ENCODE measurements around the gene RALGAPA2.

Gene RALGAPA2

DNA sequence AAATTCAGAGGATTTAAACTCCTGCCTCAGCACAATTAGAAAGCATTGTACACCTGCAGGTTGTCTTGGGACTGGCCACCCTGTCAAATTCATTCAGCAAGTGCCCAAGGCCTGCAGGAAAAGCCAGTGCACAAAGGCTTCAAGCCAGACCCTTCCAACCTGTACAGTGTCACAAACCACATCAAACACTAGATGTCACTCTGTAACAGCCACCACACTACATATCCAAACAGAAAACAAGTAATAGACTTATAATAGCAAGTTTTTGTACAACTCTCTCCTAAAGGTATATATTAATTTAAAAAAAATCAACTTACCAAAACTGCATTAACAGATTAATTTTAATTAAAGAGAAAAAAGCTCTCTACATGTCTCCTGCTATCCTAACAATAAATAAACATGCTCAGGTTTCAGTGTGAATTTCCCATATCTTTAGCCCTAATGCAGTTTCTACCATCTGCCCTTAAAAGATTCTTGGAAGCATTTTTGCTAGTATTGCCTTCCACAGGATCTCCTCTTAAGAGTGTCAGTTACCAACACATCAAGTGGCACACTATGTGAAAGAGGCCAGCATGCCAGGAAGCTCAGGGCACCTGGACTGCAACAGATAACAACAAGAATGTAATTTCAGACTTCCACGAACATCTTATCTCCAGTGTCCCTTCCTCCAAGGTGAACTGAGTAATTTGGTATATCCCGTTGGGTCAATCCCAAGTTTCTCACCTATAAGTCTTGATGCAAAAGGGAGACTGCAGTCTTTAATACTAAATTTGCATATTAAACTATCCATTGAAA is 47.5 kb downstream of the RALGAPA2 start:
- TF ChIP-seq EZH2phosphoT487 (IDR thresholded peaks at IDR 0.05; ENCODE audit: borderline replicate concordance) (no peak), CTCF (conservative IDR thresholded peaks at IDR 0.05; ENCODE audit: low read length) (peak; percentile 77)
- H3K9me3 ChIP-seq (ENCODE audit: insufficient read depth, low read depth, low read length): no peaks in the 10 kb centered on the region
- no peaks in the 10 kb centered on the region for H3F3A ChIP-seq (ENCODE audit: low read depth)
- no peaks in the 10 kb centered on the region for H3K27me3 ChIP-seq (ENCODE audit: insufficient read depth, low read length, poor library complexity, severe bottlenecking)
- H3K4me1 ChIP-seq (ENCODE audit: insufficient read depth, low read length, poor library complexity, severe bottlenecking): peaks cover 43% of the 10 kb centered on the region
- no peaks in the 10 kb centered on the region for H3K9me2 ChIP-seq (replicated peaks; ENCODE audit: low read depth, low read length)
- no peak overlapping the region for H2AFZ ChIP-seq (ENCODE audit: low read length)
- H3K36me3 ChIP-seq (ENCODE audit: insufficient read depth, low read length): no peaks in the 10 kb centered on the region
- no peak overlapping the region for H3K4me3 ChIP-seq (ENCODE audit: low read length, poor library complexity, severe bottlenecking)
- H4K20me1 ChIP-seq (ENCODE audit: insufficient read depth, low read length, poor library complexity, severe bottlenecking): no peaks in the 10 kb centered on the region
- H3K79me2 ChIP-seq (ENCODE audit: insufficient read depth, low read length): no peaks in the 10 kb centered on the region
- H3K9ac ChIP-seq (ENCODE audit: low read depth, low read length, poor library complexity, severe bottlenecking): no peak overlapping the region
- H3K4me2 ChIP-seq (ENCODE audit: low read depth, low read length, poor library complexity, severe bottlenecking): peak overlapping the region; percentile 15

- Histone ChIP-seq H3K9me2 (replicated peaks; ENCODE audit: low read depth, low read length) (no peaks in the 10 kb centered on the region), H3K4me3 (ENCODE audit: low read length, poor library complexity, severe bottlenecking) (no peak overlapping the region), H3K4me2 (ENCODE audit: low read depth, low read length, poor library complexity, severe bottlenecking) (peak overlapping the region; percentile 15), H3K36me3 (ENCODE audit: insufficient read depth, low read length) (no peaks in the 10 kb centered on the region), H4K20me1 (ENCODE audit: insufficient read depth, low read length, poor library complexity, severe bottlenecking) (no peaks in the 10 kb centered on the region), H3F3A (ENCODE audit: low read depth) (no peaks in the 10 kb centered on the region), H3K9ac (ENCODE audit: low read depth, low read length, poor library complexity, severe bottlenecking) (no peak overlapping the region), H3K4me1 (ENCODE audit: insufficient read depth, low read length, poor library complexity, severe bottlenecking) (peaks cover 40% of the 10 kb centered on the region), H2AFZ (ENCODE audit: low read length) (no peak overlapping the region), H3K79me2 (ENCODE audit: insufficient read depth, low read length) (no peaks in the 10 kb centered on the region), H3K9me3 (ENCODE audit: insufficient read depth, low read depth, low read length) (no peaks in the 10 kb centered on the region), H3K27me3 (ENCODE audit: insufficient read depth, low read length, poor library complexity, severe bottlenecking) (no peaks in the 10 kb centered on the region)
- no peak for TF ChIP-seq CTCF (conservative IDR thresholded peaks at IDR 0.05; ENCODE audit: low read length)
- no peak for TF ChIP-seq EZH2phosphoT487 (IDR thresholded peaks at IDR 0.05; ENCODE audit: borderline replicate concordance)
Observed at GRCh38 chr20:20663841-20664240, 48.6 kb downstream of the RALGAPA2 start.

GRCh38 chr20:20658871-20659431 is 53.5 kb downstream of the RALGAPA2 start:
- Histone ChIP-seq H3K36me3 (ENCODE audit: insufficient read depth, low read length) (no peaks in the 10 kb centered on the region), H3F3A (ENCODE audit: low read depth) (no peaks in the 10 kb centered on the region), H3K9me2 (replicated peaks; ENCODE audit: low read depth, low read length) (no peaks in the 10 kb centered on the region), H3K4me2 (ENCODE audit: low read depth, low read length, poor library complexity, severe bottlenecking) (no peak overlapping the region), H2AFZ (ENCODE audit: low read length) (no peak overlapping the region), H3K4me3 (ENCODE audit: low read length, poor library complexity, severe bottlenecking) (no peak overlapping the region), H3K9me3 (ENCODE audit: insufficient read depth, low read depth, low read length) (no peaks in the 10 kb centered on the region), H3K79me2 (ENCODE audit: insufficient read depth, low read length) (no peaks in the 10 kb centered on the region), H3K9ac (ENCODE audit: low read depth, low read length, poor library complexity, severe bottlenecking) (no peak overlapping the region), H3K4me1 (ENCODE audit: insufficient read depth, low read length, poor library complexity, severe bottlenecking) (peaks cover 4% of the 10 kb centered on the region), H3K27me3 (ENCODE audit: insufficient read depth, low read length, poor library complexity, severe bottlenecking) (no peaks in the 10 kb centered on the region), H4K20me1 (ENCODE audit: insufficient read depth, low read length, poor library complexity, severe bottlenecking) (no peaks in the 10 kb centered on the region)
- no peak for TF ChIP-seq CTCF (conservative IDR thresholded peaks at IDR 0.05; ENCODE audit: low read length)
- TF ChIP-seq EZH2phosphoT487 (IDR thresholded peaks at IDR 0.05; ENCODE audit: borderline replicate concordance): no peak
